MCF 10A (cell line): ENCODE measurements around the gene XXYLT1. TPM values are rescaled to one million over a fixed set of nuclear protein-coding genes. Genes with fewer than 3 reads are reported as not detected.

Experiments used
- BruUV-seq: library from RNA; stranded (reverse); fragments of 400-500 nt; replicated peaks from 2 replicates; lab custom pipeline; 2021; lab: Mats Ljungman, UMichigan
- CTCF ChIA-PET: fragments of 300-600 bp; sonication (Branson Sonifier 250); formaldehyde crosslinking; extraction: SDS; loops from one replicate; lab custom pipeline; 2021; ENCODE audit warnings: antibody characterized with exemption, inconsistent platforms; lab: Yijun Ruan, JAX
- POLR2A ChIA-PET: fragments of 300-600, 350-650 bp; sonication (Branson Sonifier 250); formaldehyde crosslinking; extraction: SDS; loops from one replicate; lab custom pipeline; 2020; ENCODE audit warnings: antibody characterized with exemption, inconsistent platforms; lab: Yijun Ruan, JAX
- DNase-seq: peaks from one replicate; pipeline ENCODE4 v3.0.0-alpha.2; 2018; ENCODE audit not compliant: unreplicated experiment
- H3K27ac Mint-ChIP-seq: one replicate; pipeline ENCODE4 v1.8.0; 2022; ENCODE audit warnings: mild to moderate bottlenecking, low read depth, mixed read lengths; ENCODE audit not compliant: unreplicated experiment
- H3K27me3 Mint-ChIP-seq: one replicate; pipeline ENCODE4 v1.8.0; 2022; ENCODE audit warnings: mixed read lengths; ENCODE audit not compliant: insufficient read depth, unreplicated experiment
- H3K36me3 Mint-ChIP-seq: one replicate; pipeline ENCODE4 v1.8.0; 2022; ENCODE audit warnings: mild to moderate bottlenecking, moderate library complexity, mixed read lengths; ENCODE audit not compliant: insufficient read depth, unreplicated experiment
- H3K4me1 Mint-ChIP-seq: one replicate; pipeline ENCODE4 v1.8.0; 2022; ENCODE audit warnings: mixed read lengths; ENCODE audit not compliant: insufficient read depth, unreplicated experiment
- H3K4me3 Mint-ChIP-seq: one replicate; pipeline ENCODE4 v1.8.0; 2022; ENCODE audit warnings: mild to moderate bottlenecking, moderate library complexity, mixed read lengths; ENCODE audit not compliant: unreplicated experiment
- H3K9me3 Mint-ChIP-seq: one replicate; pipeline ENCODE4 v1.8.0; 2022; ENCODE audit warnings: mixed read lengths; ENCODE audit not compliant: unreplicated experiment
- CTCF ChIP-seq: fragments of 200-600 bp; IDR thresholded peaks from one replicate; pipeline ENCODE4 v1.8.0; 2022; ENCODE audit warnings: antibody characterized with exemption, mild to moderate bottlenecking; ENCODE audit not compliant: unreplicated experiment
- intact Hi-C: fragments of 100-400 bp; cut with micrococcal nuclease; formaldehyde crosslinking; loops from 2 replicates; pipeline ENCODE4 v1.14.1; 2022
- total RNA-seq: library from RNA; stranded (reverse); gene quantifications from 2 replicates; pipeline ENCODE4 v1.2.3, GENCODE V29; 2022

XXYLT1 gene
- total RNA-seq, 1 experiment from 2014 or later = 10.0 TPM

DNA sequence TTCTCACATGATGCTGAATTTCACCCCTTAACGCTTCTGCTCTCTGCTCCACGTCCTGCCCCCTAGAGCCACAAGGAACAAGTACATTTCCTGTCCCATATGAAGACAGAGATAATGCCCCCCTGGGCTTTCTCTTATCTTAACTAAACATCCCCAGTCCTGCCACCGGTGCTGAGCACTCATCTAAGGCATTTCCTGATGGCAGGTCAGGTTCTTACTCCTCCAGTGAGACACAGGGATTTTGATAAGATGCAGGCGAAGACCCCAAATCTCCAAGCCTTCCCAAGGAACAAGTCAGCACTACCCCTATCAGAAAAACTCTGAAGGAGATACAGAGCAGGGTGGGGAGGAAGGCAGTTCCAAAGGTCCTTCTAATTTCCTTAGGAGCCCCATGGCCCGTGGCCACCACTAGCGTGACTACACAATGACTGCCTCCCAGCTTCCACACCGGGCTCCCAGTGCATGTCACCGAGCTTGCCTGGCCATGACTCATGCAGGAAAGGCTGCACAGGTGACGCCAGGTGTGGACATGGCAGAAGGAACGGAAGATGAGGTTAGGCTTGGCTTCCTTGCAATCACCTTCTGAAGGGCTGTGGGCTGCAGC, 152.9 kb downstream of the XXYLT1 start:
- DNase-seq = peak; percentile 73
- CTCF ChIA-PET = interaction anchor here (0.6 to 1.0 kb wide), 3 partner anchors 68 to 805 kb away, joined by 3 to 6 read pairs (median 3); no protein-coding TSS in a partner anchor
- no peaks in the 10 kb centered on the region for H3K36me3 Mint-ChIP-seq
- POLR2A ChIA-PET = interaction anchor here (0.6 kb wide), 1 partner anchor 446 kb away, joined by 3 read pairs; the partner anchor contains the start of gene LSG1
- intact Hi-C loops = no loop called here
- no peaks in the 10 kb centered on the region for H3K9me3 Mint-ChIP-seq
- no peak overlapping the region for H3K4me3 Mint-ChIP-seq
- BruUV-seq = no TSS peak
- H3K27me3 Mint-ChIP-seq = no peaks in the 10 kb centered on the region
- TF ChIP-seq CTCF = no peak
- H3K27ac Mint-ChIP-seq = no peak overlapping the region
- no peaks in the 10 kb centered on the region for H3K4me1 Mint-ChIP-seq

DNA sequence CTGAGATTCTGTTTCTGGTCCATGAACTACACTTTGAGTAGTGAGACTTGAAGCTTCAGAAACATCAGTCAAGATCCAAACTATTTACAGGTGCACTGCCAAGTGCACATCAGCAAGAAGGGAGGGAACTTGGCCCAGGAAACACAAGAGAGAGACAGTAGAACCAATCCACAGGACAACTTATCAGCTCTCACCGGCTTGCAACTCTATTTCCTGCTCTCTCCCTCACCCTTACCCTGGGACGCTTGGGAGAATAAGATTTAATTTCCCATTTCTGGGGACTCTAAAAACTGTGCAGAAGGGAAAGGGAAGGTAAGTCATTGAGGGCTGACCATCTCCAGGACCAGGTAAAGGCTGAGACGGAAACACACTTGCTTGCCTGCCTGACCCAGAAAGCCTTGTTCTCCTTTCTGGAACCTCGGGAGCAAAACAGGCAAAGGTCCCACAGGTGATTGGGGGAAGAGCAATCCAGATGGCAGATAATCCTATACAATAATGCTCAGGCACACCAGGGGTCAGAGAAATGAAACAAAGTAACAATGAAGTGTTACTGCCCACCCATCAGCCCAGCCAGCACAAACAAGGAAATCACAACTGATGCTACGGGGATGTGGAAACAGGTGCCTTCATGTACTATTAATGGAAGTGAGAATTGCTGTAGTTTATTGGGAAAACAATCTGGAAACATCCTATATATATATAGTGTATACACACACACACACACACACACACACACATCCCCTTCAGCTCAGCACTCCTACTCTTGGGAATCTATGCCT, 154.4 kb downstream of the XXYLT1 start:
- ChIA-PET POLR2A (no interaction called here), CTCF (interaction anchor here (0.7 to 1.7 kb wide), 3 partner anchors 10 to 441 kb away, joined by 3 to 7 read pairs (median 3); no protein-coding TSS in a partner anchor)
- DNase-seq = no peak
- BruUV-seq = no TSS peak
- Mint-ChIP-seq H3K27ac (no peak overlapping the region), H3K36me3 (no peaks in the 10 kb centered on the region), H3K9me3 (no peaks in the 10 kb centered on the region), H3K4me3 (no peak overlapping the region), H3K4me1 (no peaks in the 10 kb centered on the region), H3K27me3 (no peaks in the 10 kb centered on the region)
- intact Hi-C loops = no loop called here
- TF ChIP-seq CTCF = no peak

GRCh38 chr3:195115600-195116406, 155.2 kb downstream of the XXYLT1 start:
- Mint-ChIP-seq H3K27ac (no peak overlapping the region), H3K36me3 (no peaks in the 10 kb centered on the region), H3K4me1 (no peaks in the 10 kb centered on the region), H3K4me3 (no peak overlapping the region), H3K27me3 (no peaks in the 10 kb centered on the region), H3K9me3 (no peaks in the 10 kb centered on the region)
- intact Hi-C loops = no loop called here
- TF ChIP-seq CTCF = no peak
- CTCF ChIA-PET = interaction anchor here (1.0 to 1.7 kb wide), 2 partner anchors 9 to 440 kb away, joined by 3 to 7 read pairs; no protein-coding TSS in a partner anchor
- DNase-seq = no peak
- POLR2A ChIA-PET = interaction anchor here (1.4 kb wide), 1 partner anchor 15 kb away, joined by 3 read pairs; no protein-coding TSS in a partner anchor
- BruUV-seq = no TSS peak
